K562 (cell line): Measurements from ENCODE around the gene SOWAHA. TPM values are rescaled to one million over a fixed set of nuclear protein-coding genes. Genes with fewer than 3 reads are reported as not detected.

Experiments
- ATAC-seq: fragments of 200-7000 bp; cut with Tn5 transposase; 3 replicates; pipeline ENCODE4 v1.9.1; 2020; ENCODE audit warnings: moderate library complexity
- BruUV-seq: library from RNA; stranded (reverse); fragments of 400-500 nt; replicated peaks from 2 replicates; lab custom pipeline; 2021; lab: Mats Ljungman, UMichigan
- CTCF ChIA-PET: fragments of 300-600 bp; formaldehyde crosslinking; extraction: SDS; loops from one replicate; lab custom pipeline; 2021; ENCODE audit warnings: low intra/inter-chr PET ratio; lab: Yijun Ruan, JAX
- POLR2A ChIA-PET: fragments of 300-600, 350-650 bp; sonication (Branson Sonifier 250); formaldehyde crosslinking; extraction: SDS; loops from one replicate; lab custom pipeline; 2021; ENCODE audit warnings: antibody characterized with exemption, inconsistent platforms; lab: Yijun Ruan, JAX
- DNase-seq, 4 experiments: peaks; one replicate each; pipeline versions ENCODE4 v3.0.0 to v3.0.0-alpha.2; 2011 to 2018; ENCODE audit warnings: low spot score in 3 of 4, mixed read lengths in 3 of 4; ENCODE audit errors: extremely low read depth in 1 of 4
- FAIRE-seq: peaks from 2 replicates; lab custom pipeline; 2011; peaks lifted over from hg19 to GRCh38; lab: Jason Lieb, UNC
- H2AFZ ChIP-seq: 2 replicates; pipeline ENCODE4 v1.6.0; 2011; ENCODE audit warnings: low read depth, low read length, control low read depth, inconsistent platforms
- H3K27ac ChIP-seq: fragments of 200-600 bp; 3 replicates; pipeline ENCODE4 v1.8.0; 2011; ENCODE audit warnings: low read depth, mild to moderate bottlenecking, control low read depth, inconsistent platforms, low read length, moderate library complexity, mixed read lengths; ENCODE audit errors: extremely low read depth
- H3K27me3 ChIP-seq, 2 experiments: fragments of 300-600 bp in 1 of 2; 2 replicates in 1 of 2; 3 replicates in 1 of 2; pipeline versions ENCODE4 v1.6.0 to v1.8.0; 2011; ENCODE audit warnings: inconsistent platforms in 2 of 2, low read length in 2 of 2, mild to moderate bottlenecking in 1 of 2, mixed read lengths in 1 of 2, moderate library complexity in 1 of 2; ENCODE audit not compliant: control insufficient read depth in 2 of 2, insufficient read depth in 2 of 2
- H3K36me3 ChIP-seq: fragments of 300-600 bp; 3 replicates; pipeline ENCODE4 v1.8.0; 2011; ENCODE audit warnings: mild to moderate bottlenecking, low read length, inconsistent platforms; ENCODE audit not compliant: control insufficient read depth, insufficient read depth
- H3K4me1 ChIP-seq, 2 experiments: fragments of 200-600 bp in 1 of 2; replicated peaks in 1 of 2; 2 replicates in 1 of 2; 3 replicates in 1 of 2; pipeline versions ENCODE4 v1.5.1 to v1.8.0; 2011; ENCODE audit warnings: inconsistent platforms in 2 of 2, low read length in 2 of 2, mild to moderate bottlenecking in 1 of 2, mixed read lengths in 1 of 2, moderate library complexity in 1 of 2; ENCODE audit not compliant: control insufficient read depth in 2 of 2, insufficient read depth in 2 of 2
- H3K4me2 ChIP-seq: 2 replicates; pipeline ENCODE4 v1.6.1; 2011; ENCODE audit warnings: low read length, control low read depth, inconsistent platforms, mixed read lengths; ENCODE audit not compliant: insufficient read depth
- H3K4me3 ChIP-seq: fragments of 200-600 bp; sonication (generic), shearing (Covaris generic); 2 replicates; pipeline ENCODE4 v1.5.1; 2016; ENCODE audit warnings: control low read depth, inconsistent platforms
- H3K79me2 ChIP-seq: fragments of 200-600 bp; 3 replicates; pipeline ENCODE4 v1.8.0; 2011; ENCODE audit warnings: low read length, inconsistent platforms; ENCODE audit not compliant: control insufficient read depth, insufficient read depth
- H3K9ac ChIP-seq, 2 experiments: 2 replicates each; pipeline versions ENCODE4 v1.6.0 to v1.6.1; 2011; ENCODE audit warnings: low read depth in 2 of 2, low read length in 2 of 2, control low read depth in 1 of 2, inconsistent platforms in 1 of 2, mild to moderate bottlenecking in 1 of 2, mixed read lengths in 1 of 2; ENCODE audit not compliant: insufficient read depth in 1 of 2
- H3K9me1 ChIP-seq: one replicate; pipeline ENCODE4 v1.6.0; 2011; ENCODE audit warnings: inconsistent platforms, mild to moderate bottlenecking, low read length, moderate library complexity; ENCODE audit not compliant: control insufficient read depth, insufficient read depth
- H3K9me3 ChIP-seq: replicated peaks from 2 replicates; pipeline ENCODE4 v1.5.1; 2011; ENCODE audit warnings: low read depth, low read length, inconsistent platforms; ENCODE audit not compliant: control insufficient read depth, insufficient read depth
- H4K20me1 ChIP-seq: replicated peaks from 2 replicates; pipeline ENCODE4 v1.6.1; 2011; ENCODE audit warnings: low read length, inconsistent platforms, mixed read lengths; ENCODE audit not compliant: control insufficient read depth, insufficient read depth
- MAFK ChIP-seq: IDR thresholded peaks from 2 replicates; pipeline ENCODE4 v1.6.1; 2011; ENCODE audit warnings: low read length, improper control_type of control experiment
- MIER1 ChIP-seq: fragments of 450-650 bp; IDR thresholded peaks from 2 replicates; pipeline ENCODE4 v1.6.1; 2016; ENCODE audit warnings: antibody characterized with exemption, mild to moderate bottlenecking, low read depth
- POLR2B ChIP-seq: fragments of 450-650 bp; IDR thresholded peaks from 2 replicates; pipeline ENCODE4 v1.6.1; 2018; ENCODE audit warnings: low read depth; ENCODE audit not compliant: partially characterized antibody
- POLR2G ChIP-seq: fragments of 200-400 bp; formaldehyde crosslinking; IDR thresholded peaks from 2 replicates; pipeline ENCODE4 v1.6.1; 2017; ENCODE audit warnings: low read depth, mild to moderate bottlenecking, antibody characterized with exemption, low read length, moderate library complexity
- PTRF ChIP-seq: fragments of 450-650 bp; IDR thresholded peaks from 2 replicates; pipeline ENCODE4 v1.6.1; 2016; ENCODE audit warnings: mild to moderate bottlenecking, missing genetic modification characterization, missing compliant biosample characterization
- RBFOX2 ChIP-seq: fragments of 200-400 bp; formaldehyde crosslinking; IDR thresholded peaks from 2 replicates; pipeline ENCODE4 v1.6.1; 2017; ENCODE audit warnings: low read depth, mild to moderate bottlenecking, low read length, moderate library complexity
- SMARCC2 ChIP-seq: fragments of 450-650 bp; IDR thresholded peaks from 2 replicates; pipeline ENCODE4 v1.6.1; 2017; ENCODE audit warnings: antibody characterized with exemption, moderate library complexity, mild to moderate bottlenecking, low read depth
- SPI1 ChIP-seq: IDR thresholded peaks from 2 replicates; pipeline ENCODE4 v1.6.1; 2011; ENCODE audit warnings: low read depth, low read length, control low read depth, borderline replicate concordance
- TAF7 ChIP-seq: fragments of 450-650 bp; IDR thresholded peaks from 2 replicates; pipeline ENCODE4 v1.6.1; 2016; ENCODE audit warnings: missing genetic modification characterization, missing compliant biosample characterization
- TCFL5 ChIP-seq: fragments of 250-450 bp; sonication (Bioruptor Pico); conservative IDR thresholded peaks from 2 replicates; pipeline ENCODE4 v1.6.1; 2021; ENCODE audit warnings: mild to moderate bottlenecking, moderate library complexity, matching md5 sums
- THRAP3 ChIP-seq: fragments of 450-650 bp; IDR thresholded peaks from 2 replicates; pipeline ENCODE4 v1.6.1; 2016; ENCODE audit warnings: mild to moderate bottlenecking, inconsistent platforms, borderline replicate concordance
- ZBTB17 ChIP-seq: fragments of 450-650 bp; formaldehyde crosslinking; IDR thresholded peaks from 2 replicates; pipeline ENCODE4 v1.4.0; 2020; ENCODE audit warnings: mild to moderate bottlenecking
- ZKSCAN8 ChIP-seq: fragments of 200-800 bp; sonication (Bioruptor generic); IDR thresholded peaks from 2 replicates; pipeline ENCODE4 v1.6.1; 2016; ENCODE audit warnings: missing genetic modification characterization, missing compliant biosample characterization
- ZNF584 ChIP-seq: fragments of 200-800 bp; sonication (Bioruptor generic); IDR thresholded peaks from 2 replicates; pipeline ENCODE4 v1.6.1; 2016; ENCODE audit warnings: low read depth, mild to moderate bottlenecking, missing genetic modification characterization, missing compliant biosample characterization
- ZNF586 ChIP-seq: fragments of 450-650 bp; formaldehyde crosslinking; conservative IDR thresholded peaks from 2 replicates; pipeline ENCODE4 v1.4.0; 2020; ENCODE audit warnings: mild to moderate bottlenecking, moderate library complexity
- WGBS: fragments of 100-300 bp; shearing (Covaris generic); methylation state at CpG from one replicate; pipeline ENCODE4 v1.1.6; 2016; ENCODE audit warnings: low coverage, mixed read lengths; ENCODE audit not compliant: insufficient coverage; ENCODE audit errors: missing lambda C conversion rate; 5-methylcytosine and 5-hydroxymethylcytosine counted together
- in situ Hi-C: fragments of 300-500 bp; cut with MboI; formaldehyde crosslinking; loops from 4 replicates; pipeline ENCODE4 v1.15.0; 2018; ENCODE audit warnings: inconsistent platforms, mixed read lengths
- intact Hi-C: fragments of 100-400 bp; cut with micrococcal nuclease; formaldehyde crosslinking; loops from 2 replicates; pipeline ENCODE4 v1.14.2; 2022
- polyA plus RNA-seq, 8 experiments: library from polyadenylated mRNA; depleted of rRNA in 4 of 8; stranded (reverse) in 5 of 8; unstranded in 3 of 8; fragments of >200 nt; fragmentation: Nextera tagmentation in 2 of 8; fragmentation: Illumina TruSeq in 1 of 8; extraction: Ambion mirVana in 2 of 8; extraction: Trizol in 1 of 8; gene quantifications; 2 replicates each; pipeline versions ENCODE4 v1.2.1 to v1.2.3, GENCODE V29; 2011 to 2014; ENCODE audit warnings: inconsistent platforms in 1 of 8, missing spikeins in 1 of 8
- total RNA-seq, 7 experiments: library from RNA; depleted of rRNA in 6 of 7; stranded (reverse); fragments of >200 nt in 6 of 7; fragmentation: Illumina TruSeq in 2 of 7; extraction: Trizol in 2 of 7; gene quantifications; 2 replicates each; pipeline versions ENCODE4 v1.2.1 to v1.2.3, GENCODE V29; 2011 to 2021; ENCODE audit warnings: low replicate concordance in 1 of 7
- TF ChIP-seq, protein P1 (sequence below), 2 experiments: fragments of 450-650 bp; IDR thresholded peaks; 2 replicates each; pipeline ENCODE4 v1.6.1; 2016; ENCODE audit warnings: mild to moderate bottlenecking in 2 of 2, borderline replicate concordance in 1 of 2, low read depth in 1 of 2, moderate library complexity in 1 of 2

Gene SOWAHA
- total and polyA plus RNA-seq, 9 of the 15 experiments (the other 6 are each of a cell fraction or from before 2014, with no cell fraction given), result not detected

- CTCF ChIA-PET, result no interaction called here
- Histone ChIP-seq H3K9me1 (no peaks in the 10 kb centered on the region), H3K4me2 (no peak overlapping the region)
- no peak for DNase-seq
- intact Hi-C loops, result loop anchor here (5.0 kb wide), 2 partner anchors 161 to 231 kb away; no protein-coding TSS in a partner anchor
- TF ChIP-seq, protein P1, sequence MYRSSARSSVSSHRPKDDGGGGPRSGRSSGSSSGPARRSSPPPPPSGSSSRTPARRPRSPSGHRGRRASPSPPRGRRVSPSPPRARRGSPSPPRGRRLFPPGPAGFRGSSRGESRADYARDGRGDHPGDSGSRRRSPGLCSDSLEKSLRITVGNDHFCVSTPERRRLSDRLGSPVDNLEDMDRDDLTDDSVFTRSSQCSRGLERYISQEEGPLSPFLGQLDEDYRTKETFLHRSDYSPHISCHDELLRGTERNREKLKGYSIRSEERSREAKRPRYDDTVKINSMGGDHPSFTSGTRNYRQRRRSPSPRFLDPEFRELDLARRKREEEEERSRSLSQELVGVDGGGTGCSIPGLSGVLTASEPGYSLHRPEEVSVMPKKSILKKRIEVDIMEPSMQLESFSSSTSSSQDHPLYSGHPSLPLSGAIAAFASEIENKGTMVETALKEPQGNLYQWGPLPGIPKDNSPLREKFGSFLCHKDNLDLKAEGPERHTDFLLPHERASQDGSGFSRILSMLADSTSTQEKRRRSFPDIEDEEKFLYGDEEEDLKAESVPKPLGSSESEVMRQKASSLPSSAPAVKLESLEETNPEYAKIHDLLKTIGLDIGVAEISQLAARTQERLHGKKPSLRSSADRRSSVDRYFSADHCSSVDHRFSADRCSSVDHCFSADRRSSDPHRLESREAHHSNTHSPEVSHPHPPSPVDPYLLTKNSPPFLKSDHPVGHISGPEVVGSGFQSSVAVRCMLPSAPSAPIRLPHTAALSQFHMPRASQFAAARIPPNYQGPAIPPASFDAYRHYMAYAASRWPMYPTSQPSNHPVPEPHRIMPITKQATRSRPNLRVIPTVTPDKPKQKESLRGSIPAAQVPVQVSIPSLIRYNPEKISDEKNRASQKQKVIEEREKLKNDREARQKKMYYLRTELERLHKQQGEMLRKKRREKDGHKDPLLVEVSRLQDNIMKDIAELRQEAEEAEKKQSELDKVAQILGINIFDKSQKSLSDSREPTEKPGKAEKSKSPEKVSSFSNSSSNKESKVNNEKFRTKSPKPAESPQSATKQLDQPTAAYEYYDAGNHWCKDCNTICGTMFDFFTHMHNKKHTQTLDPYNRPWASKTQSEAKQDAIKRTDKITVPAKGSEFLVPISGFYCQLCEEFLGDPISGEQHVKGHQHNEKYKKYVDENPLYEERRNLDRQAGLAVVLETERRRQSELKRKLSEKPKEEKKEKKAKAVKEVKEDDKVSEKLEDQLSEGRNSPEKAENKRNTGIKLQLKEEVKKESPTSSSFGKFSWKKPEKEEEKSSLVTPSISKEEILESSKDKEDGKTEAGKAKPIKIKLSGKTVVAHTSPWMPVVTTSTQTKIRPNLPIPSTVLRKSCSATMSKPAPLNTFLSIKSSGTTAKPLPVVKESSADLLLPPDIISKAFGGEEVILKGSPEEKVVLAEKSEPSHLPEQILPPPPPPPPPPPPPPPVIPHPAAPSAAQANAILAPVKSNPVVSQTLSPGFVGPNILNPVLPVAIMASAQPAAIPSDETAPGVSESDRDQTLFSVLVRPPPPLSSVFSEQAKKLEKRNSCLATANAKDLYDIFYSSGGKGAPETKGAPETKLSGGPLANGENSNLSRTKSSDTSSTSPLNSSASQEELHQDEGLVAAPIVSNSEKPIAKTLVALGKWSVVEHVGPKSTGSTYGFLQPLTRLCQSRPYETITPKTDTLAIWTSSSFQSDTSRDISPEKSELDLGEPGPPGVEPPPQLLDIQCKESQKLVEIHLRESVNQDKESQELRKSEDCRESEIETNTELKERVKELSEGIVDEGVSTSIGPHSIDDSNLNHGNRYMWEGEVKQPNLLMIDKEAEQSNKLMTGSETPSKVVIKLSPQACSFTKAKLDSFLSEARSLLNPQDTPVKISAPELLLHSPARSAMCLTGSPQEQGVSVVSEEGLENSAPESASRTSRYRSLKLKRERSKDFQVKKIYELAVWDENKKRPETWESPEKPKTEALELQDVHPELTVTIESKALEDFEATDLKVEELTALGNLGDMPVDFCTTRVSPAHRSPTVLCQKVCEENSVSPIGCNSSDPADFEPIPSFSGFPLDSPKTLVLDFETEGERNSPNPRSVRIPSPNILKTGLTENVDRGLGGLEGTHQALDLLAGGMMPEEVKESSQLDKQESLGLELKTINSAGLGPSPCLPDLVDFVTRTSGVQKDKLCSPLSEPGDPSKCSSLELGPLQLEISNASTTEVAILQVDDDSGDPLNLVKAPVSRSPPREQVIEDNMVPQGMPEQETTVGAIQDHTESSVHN (IDR thresholded peaks at IDR 0.05; ENCODE audit: borderline replicate concordance in 1 of 2, low read depth in 1 of 2), result no peak
- no peak for TF ChIP-seq MAFK
- TF ChIP-seq ZNF586, result no peak
- no peak for TF ChIP-seq POLR2B
- TF ChIP-seq ZBTB17 (CRISPR knock-in tag), result no peak
- no peak for TF ChIP-seq MIER1
- no peak for TF ChIP-seq TCFL5 (CRISPR knock-in tag)
- peak; percentile 22 for TF ChIP-seq POLR2G
- no peak for TF ChIP-seq TAF7 (tag)
- no peak for TF ChIP-seq SMARCC2
- 0 out of 2 replicates have a peak, but pooled peaks have one; percentile 28 for TF ChIP-seq RBFOX2
- no peak for TF ChIP-seq THRAP3
- TF ChIP-seq SPI1, result no peak
- no peak for TF ChIP-seq PTRF
- no peak for TF ChIP-seq ZKSCAN8 (CRISPR knock-in tag)
- no peak for TF ChIP-seq ZNF584
- TF ChIP-seq, all 486 proteins: peak for 2
- Histone ChIP-seq H3K4me1 (peaks cover 5 to 21% of the 10 kb centered on the region in 2 experiments; a peak in 3 of 5 replicates), H3K27ac (no peak overlapping the region), H3K27me3 (no peaks in the 10 kb centered on the region), H2AFZ (no peak overlapping the region), H4K20me1 (no peaks in the 10 kb centered on the region), H3K4me3 (no peak overlapping the region), H3K9ac (no peak overlapping the region), H3K36me3 (peaks cover 46% of the 10 kb centered on the region; the same call in 2 of the 3 replicates), H3K79me2 (peaks cover 5% of the 10 kb centered on the region; the same call in 1 of the 3 replicates), H3K9me3 (no peaks in the 10 kb centered on the region)
- in situ Hi-C loops, result no loop called here
- FAIRE-seq, result no peak
- ATAC-seq, result no peak
- POLR2A ChIA-PET, result interaction anchor here (0.8 to 1.1 kb wide), 2 partner anchors 26 to 140 kb away, joined by 3 to 5 read pairs; partner anchors contain the start of gene AFF4
- WGBS, result 94% methylated on average over 5 of the region's 7 CpGs
- no TSS peak for BruUV-seq
Measured at GRCh38 chr5:132823481-132824050, 10.5 kb downstream of the SOWAHA start.
